Measurements from ENCODE around the gene TTC31. TPM values are rescaled to one million over a fixed set of nuclear protein-coding genes. Genes with fewer than 3 reads are reported as not detected.
"Not testable (repeated sequence)": the region's sequence is repeated elsewhere in the genome, so short reads cannot be mapped to it uniquely, and the experiment has no call there.

The TTC31 gene
- polyA plus RNA-seq, 4 donors = 24.1 to 43.7 (median 33.2) TPM

- DNase-seq (ENCODE audit: low read depth in 4 of 4, low spot score in 2 of 4) = peak in 3 of 4 donors; percentile 96 to 98 (median 96)
These were observed 28.0 kb upstream of the TTC31 start, which contains the start of gene INO80B for GRCh38 chr2:74454654-74455511. Gene INO80B (plus strand): TSS chr2:74455087. CDS start chr2:74455117, 30 bp downstream.

- no peak for DNase-seq (ENCODE audit: low read depth in 4 of 4, low spot score in 2 of 4)
These were observed 25.7 kb upstream of the TTC31 start for GRCh38 chr2:74457129-74457548.

GRCh38 chr2:74457549-74458131, 25.2 kb upstream of the TTC31 start:
- DNase-seq (ENCODE audit: low read depth in 4 of 4, low spot score in 2 of 4) = no peak

GRCh38 chr2:74458132-74458937, 24.5 kb upstream of the TTC31 start, which contains the start of gene WBP1:
Gene WBP1 (plus strand): TSS chr2:74458438. CDS start chr2:74458603, 165 bp downstream.
- DNase-seq (ENCODE audit: low read depth in 4 of 4, low spot score in 2 of 4) = peak; percentile 99 to 100 (median 100)

- no peak for DNase-seq (ENCODE audit: low read depth in 4 of 4, low spot score in 2 of 4)
These were observed 23.9 kb upstream of the TTC31 start for GRCh38 chr2:74458938-74459363.

GRCh38 chr2:74459503-74460118, 23.3 kb upstream of the TTC31 start:
- DNase-seq (ENCODE audit: low read depth in 4 of 4, low spot score in 2 of 4) = not testable (repeated sequence)

- not testable (repeated sequence) for DNase-seq (ENCODE audit: low read depth in 4 of 4, low spot score in 2 of 4)
These were observed 22.7 kb upstream of the TTC31 start for GRCh38 chr2:74460187-74460586.

- DNase-seq (ENCODE audit: low read depth in 4 of 4, low spot score in 2 of 4) = no peak
These were observed 21.5 kb upstream of the TTC31 start for GRCh38 chr2:74461187-74462053.

GRCh38 chr2:74462054-74462785, 20.7 kb upstream of the TTC31 start:
- DNase-seq (ENCODE audit: low read depth in 4 of 4, low spot score in 2 of 4) = no peak

GRCh38 chr2:74462786-74463105, 20.1 kb upstream of the TTC31 start:
- no peak for DNase-seq (ENCODE audit: low read depth in 4 of 4, low spot score in 2 of 4)

GRCh38 chr2:74464406-74464805, 18.5 kb upstream of the TTC31 start:
- DNase-seq (ENCODE audit: low read depth in 4 of 4, low spot score in 2 of 4) = no peak

GRCh38 chr2:74470742-74471141, 12.1 kb upstream of the TTC31 start:
- not testable (repeated sequence) for DNase-seq (ENCODE audit: low read depth in 4 of 4, low spot score in 2 of 4)

- no peak for DNase-seq (ENCODE audit: low read depth in 4 of 4, low spot score in 2 of 4)
These were observed 11.4 kb upstream of the TTC31 start for GRCh38 chr2:74471332-74472065.

- peak; percentile 89 to 95 (median 92) for DNase-seq (ENCODE audit: low read depth in 4 of 4, low spot score in 2 of 4)
These were observed 10.6 kb upstream of the TTC31 start, which contains the start of gene MRPL53 for GRCh38 chr2:74472086-74472944. Gene MRPL53 (minus strand): TSS chr2:74472680. CDS start chr2:74472660, 20 bp downstream.

GRCh38 chr2:74472945-74473258, 10.0 kb upstream of the TTC31 start:
- DNase-seq (ENCODE audit: low read depth in 4 of 4, low spot score in 2 of 4) = no peak

GRCh38 chr2:74474481-74474880, 8.4 kb upstream of the TTC31 start:
- no peak for DNase-seq (ENCODE audit: low read depth in 4 of 4, low spot score in 2 of 4)

GRCh38 chr2:74474899-74475298, 8.0 kb upstream of the TTC31 start:
- no peak for DNase-seq (ENCODE audit: low read depth in 4 of 4, low spot score in 2 of 4)
